ENCODE data around the gene TMEM30B.

DNA sequence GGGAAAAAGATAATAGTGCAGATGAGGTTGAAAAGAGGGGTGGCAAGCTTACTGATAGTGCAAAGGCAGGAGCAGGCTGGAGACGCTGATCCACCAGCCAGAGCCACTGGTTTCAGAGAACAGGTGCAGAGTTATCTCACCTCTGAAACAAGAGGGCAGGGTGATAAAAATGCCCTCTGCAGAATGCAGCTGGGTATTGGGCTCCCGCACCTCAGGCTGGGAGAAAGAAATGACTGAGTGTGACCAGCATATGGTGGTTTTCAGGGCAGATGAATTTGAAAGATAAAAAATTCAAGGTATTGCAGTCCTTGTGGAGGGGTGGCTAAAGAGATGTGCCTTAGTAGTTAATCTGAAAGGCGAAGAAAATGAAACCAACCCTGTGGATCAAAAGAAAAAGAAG is 2.9 kb upstream of the TMEM30B start:
- TF ChIP-seq, protein P1, sequence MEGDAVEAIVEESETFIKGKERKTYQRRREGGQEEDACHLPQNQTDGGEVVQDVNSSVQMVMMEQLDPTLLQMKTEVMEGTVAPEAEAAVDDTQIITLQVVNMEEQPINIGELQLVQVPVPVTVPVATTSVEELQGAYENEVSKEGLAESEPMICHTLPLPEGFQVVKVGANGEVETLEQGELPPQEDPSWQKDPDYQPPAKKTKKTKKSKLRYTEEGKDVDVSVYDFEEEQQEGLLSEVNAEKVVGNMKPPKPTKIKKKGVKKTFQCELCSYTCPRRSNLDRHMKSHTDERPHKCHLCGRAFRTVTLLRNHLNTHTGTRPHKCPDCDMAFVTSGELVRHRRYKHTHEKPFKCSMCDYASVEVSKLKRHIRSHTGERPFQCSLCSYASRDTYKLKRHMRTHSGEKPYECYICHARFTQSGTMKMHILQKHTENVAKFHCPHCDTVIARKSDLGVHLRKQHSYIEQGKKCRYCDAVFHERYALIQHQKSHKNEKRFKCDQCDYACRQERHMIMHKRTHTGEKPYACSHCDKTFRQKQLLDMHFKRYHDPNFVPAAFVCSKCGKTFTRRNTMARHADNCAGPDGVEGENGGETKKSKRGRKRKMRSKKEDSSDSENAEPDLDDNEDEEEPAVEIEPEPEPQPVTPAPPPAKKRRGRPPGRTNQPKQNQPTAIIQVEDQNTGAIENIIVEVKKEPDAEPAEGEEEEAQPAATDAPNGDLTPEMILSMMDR (IDR thresholded peaks at IDR 0.05) = no peak
- no peak for TF ChIP-seq POLR2A (IDR thresholded peaks at IDR 0.05)

All from right lobe of liver (tissue), 4 donors.